HG03159 (cell line): ENCODE results near the gene C16orf87.

Source experiments
- ATAC-seq: cut with Tn5 transposase; IDR thresholded peaks from one replicate; pipeline ENCODE4 v1.9.1; 2021; ENCODE audit warnings: mild to moderate bottlenecking, moderate library complexity; ENCODE audit not compliant: unreplicated experiment

The C16orf87 gene

DNA sequence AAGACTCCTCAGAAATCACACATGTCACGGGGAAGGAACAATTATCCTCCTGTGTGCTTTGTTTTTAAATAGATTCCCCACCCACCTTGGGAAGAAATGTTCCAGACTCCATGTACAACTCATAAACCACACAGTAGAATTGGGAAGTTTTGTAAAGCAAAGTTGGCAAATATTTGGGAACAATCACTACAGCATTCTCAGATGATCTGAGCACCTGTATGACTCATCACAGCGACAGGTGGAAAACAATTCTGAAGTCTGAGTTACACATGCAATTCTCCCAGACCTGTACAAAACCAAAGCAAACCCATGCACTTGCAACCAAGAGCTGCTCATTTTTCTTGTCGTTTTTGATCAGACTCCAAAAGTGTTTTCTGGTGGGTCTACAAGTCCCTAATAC is 68.4 kb downstream of the C16orf87 start:
- ATAC-seq, result no peak

DNA sequence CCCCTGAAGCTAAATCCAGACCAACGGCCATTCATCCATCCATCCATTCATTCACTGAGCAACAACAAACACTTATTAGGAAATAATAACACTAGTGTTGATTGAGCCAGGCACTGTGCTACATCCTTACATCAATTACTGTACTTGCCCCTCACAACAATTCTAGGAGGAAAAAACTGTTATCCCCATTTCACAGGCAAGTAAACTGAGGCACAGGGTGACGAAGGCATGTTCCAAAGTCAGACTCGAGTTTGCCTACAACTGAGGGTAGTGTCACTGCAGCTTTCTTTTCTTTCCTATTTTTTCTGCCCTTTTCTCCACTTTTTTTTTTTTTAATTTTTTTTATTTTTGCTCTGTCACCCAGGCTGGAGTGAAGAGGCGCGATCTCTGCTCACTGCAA is 71.7 kb downstream of the C16orf87 start:
- ATAC-seq, result no peak

DNA sequence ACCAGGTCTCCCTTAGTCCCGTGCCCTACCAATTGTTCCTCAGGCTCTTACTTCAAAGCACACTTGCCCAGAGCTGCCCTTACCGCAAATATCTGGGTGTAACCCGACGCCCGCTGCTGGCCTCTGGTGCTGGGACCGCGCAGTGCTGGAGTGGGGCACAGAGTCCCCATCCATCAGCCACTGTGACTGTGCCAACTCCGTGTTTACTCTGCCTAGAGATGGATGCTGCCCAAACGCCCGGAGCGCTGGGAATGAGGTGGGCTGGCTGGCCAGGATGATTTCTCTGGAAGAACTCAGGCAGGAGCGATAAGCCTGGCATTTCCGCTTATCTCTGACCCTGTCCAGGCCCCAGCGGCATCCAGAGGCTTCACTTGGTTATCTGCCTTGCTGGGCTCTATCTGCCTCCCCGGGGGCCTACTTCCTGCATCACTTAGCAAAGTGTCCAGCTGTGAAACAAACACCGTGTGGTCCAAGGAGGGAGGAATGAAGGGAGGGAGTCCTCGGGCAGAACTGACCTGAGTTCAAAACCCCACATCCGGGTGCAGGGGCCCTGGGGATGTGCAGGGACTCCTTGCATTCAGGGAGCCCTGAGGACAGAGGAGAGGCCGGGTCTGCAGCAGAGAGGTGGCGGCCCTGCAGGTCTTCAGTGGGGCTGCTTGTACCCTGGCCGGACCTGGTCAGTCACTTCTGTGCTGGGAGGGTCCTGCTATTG is 73.5 kb downstream of the C16orf87 start:
- no peak for ATAC-seq

DNA sequence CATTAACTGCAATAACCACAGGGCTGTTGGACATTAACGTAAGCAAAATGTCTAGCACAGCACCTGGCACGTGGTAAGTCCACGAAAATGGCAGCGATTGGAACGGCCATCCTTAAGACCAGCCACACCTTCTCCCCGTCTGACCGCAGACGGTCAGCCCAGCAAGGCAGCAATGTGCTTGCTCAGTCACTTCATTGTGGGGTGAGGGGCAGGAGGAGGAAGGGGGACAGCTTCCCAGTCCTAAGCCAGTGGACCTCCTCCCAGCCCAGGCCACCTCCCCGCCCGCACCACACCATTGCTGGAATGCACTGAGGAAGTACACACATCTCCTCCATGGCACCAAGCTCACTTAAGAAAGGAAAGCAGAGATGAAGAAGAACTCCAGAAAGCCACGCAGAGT is 74.2 kb downstream of the C16orf87 start:
- ATAC-seq, result no peak

DNA sequence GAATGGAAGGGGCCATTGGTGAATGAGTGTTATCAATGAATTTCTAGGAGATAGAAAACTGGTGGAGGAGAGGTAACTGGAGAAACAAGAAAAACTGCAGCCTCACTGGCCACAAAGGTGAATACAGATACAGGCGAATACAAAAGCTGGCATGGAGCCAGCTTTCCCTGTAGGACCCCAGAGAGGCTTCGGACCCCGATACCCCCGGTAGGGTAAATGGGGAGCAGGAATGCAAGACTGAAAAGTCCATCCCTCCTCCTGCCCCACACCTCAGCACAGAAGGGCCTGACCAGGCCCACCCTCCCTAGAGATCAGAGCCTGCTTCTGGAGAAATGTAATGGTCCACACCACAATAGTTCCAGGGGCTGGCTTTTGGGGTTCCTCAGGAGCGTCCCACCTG is 78.0 kb downstream of the C16orf87 start:
- ATAC-seq, result no peak

DNA sequence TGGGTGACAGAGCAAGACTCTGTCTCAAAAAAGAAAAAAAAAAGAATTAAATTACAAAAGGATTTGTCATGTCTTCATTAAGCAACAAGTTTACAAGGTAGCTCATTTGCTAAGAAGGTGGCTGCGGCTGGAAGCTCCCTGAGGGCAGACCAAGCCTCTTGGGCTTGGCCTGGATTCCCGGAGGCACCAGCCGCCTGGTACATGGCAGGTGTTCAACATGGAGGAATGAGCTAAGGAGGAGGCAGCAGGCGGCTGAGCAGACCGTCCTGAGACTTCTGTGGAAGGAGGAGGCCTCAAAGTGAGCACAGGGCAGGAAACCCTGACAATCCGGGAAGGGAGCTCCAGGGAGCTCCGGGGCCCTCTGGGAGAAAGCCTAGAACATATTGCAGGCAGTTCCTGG is 79.6 kb downstream of the C16orf87 start:
- no peak for ATAC-seq

DNA sequence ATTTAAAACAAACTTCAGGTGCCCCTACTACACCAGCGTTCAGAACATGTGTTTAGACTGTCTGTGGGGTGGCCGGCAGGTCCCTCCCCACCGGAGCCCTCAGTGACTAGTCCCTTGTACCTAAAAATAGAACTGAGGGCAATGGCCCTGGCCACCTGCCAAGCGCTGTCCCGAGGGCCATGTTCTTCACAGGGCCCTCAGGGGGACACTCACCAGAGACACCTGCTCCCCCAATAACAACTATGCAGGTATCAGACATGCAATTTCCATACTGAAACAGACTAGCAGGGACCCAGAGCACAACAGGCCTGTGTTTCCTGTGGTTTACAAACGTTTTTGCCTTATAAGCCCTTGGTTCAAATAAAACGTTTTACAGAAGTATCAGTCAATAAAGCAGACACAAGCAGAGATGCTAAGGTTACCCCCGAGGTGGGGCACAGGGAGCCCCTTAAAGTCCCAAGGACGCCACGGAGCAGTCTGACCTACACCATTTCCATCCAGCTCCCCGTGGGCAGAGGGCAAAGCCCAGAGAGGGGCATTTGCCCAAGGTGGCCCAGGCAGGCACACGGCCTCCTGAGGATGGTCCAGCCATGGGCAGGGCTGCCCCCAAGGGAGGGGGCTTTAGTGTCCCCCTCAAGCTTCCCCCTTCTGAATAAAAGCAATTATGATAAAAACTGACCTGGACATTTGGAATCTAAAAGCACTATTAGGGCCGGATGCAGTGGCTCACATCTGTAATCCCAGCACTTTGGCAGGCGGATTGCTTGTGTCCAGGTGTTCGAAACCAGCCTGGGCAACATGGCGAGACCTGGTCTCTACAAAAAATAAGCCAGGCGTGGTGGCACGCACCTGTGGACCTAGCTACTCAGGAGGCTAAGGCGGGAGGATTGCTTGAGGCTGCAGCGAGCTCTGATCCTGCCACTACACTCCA is 81.9 kb downstream of the C16orf87 start:
- ATAC-seq, result no peak

DNA sequence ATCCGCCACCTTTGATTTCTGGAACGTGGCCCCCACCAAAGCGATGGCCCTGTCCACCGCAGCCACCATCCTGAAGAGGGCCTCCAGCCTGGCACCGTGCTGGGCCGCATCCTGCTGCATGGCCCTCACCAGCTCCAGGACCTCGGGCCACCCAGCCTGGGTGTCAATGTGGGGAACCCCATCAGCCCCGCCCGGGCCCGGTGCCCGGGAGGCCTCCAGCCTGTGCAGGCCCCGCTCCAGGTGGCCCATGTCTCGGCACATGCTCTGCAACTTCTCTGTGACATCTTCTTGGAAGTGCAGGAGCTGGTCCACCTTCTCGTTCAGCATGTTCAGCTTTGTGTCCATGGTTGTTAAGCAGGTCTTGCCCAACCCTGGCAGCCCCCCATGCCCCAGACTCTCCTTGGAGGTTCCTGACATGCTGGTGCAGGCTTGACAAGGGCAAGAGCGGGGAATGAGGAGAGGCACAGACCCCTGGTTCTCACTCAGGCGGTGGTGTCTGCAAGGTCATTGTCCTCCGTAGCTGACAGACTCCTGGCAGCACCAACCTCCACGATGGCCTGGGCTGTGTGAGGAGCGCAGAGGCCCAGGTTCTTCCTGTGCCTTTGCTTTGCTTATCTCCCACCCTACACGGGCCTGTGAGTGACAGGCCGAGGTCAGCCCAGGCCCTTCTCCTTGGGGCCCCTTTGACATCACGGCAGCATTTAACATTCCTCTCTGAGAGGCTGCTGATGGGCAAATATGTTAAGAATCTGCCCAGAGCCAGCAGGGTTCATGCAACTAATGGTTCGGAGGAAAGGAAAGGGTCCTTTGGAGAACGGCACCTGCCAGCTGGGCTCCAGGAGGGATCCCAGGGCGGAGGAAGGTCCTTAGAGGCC is 83.0 kb downstream of the C16orf87 start, which contains the start of gene MYLK3:
MYLK3 (minus strand) TSS at position 568 of the 875 bp plus-strand sequence; CDS start at position 417, 151 bp downstream.
- ATAC-seq, result no peak

DNA sequence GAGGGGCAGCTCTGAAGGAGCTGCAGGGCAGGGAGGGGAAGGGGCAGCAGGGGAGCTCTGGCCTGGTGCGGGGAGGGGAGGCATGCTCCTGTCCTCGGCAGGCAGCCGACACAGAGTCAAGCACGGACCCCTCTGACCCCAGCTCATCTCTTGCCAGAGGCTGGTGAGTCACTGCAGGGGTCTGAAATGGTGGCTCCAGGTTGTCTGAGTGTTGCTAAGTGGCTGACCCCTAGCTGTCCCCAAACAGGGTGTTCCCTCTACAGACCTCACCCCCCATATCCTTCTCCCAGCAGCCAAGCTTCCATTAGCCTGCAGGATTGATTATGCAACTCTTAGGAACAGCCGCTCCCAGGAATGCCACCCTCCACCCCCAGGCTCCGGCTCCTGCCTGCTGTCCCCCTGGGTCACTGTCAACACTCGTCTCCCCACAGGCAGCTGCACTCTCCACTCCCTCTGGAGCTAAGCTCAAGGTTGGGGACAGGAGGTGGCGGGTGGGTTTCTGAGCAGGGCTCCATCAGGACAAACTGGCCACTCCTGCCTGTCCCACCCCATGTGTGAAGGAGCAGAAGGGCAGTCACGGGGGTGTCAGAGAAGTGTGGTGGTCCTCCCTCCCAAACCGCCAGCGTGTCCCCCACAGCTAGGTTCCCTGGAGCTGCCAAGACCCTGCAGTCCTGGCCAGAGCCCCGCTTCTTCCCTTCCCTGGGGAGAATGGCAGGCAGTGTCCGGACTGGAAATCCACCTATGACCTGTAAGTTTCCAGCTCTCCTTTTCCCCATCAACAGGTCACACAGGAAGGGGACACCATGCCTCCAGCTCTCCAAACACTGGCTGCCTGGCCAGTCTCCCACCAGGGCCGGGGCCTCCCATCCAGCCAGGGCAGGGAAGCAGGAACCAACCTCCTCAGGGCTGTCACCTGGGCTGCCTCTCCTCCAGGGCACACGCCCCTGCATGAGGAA is 83.9 kb downstream of the C16orf87 start:
- ATAC-seq, result no peak
